T-cell (primary cell): ENCODE measurements around the gene SLC44A1. TPM values are rescaled to one million over a fixed set of nuclear protein-coding genes. Genes with fewer than 3 reads are reported as not detected.

Source experiments
- ATAC-seq, 4 experiments: fragments of 200-7000 bp in 3 of 4; fragments of 150-1000 bp in 1 of 4; cut with Tn5 transposase; replicated peaks in 1 of 4; 1 replicate in 3 of 4; 2 replicates in 1 of 4; pipeline ENCODE4 v1.10.0; 2021; ENCODE audit warnings: moderate library complexity in 3 of 4, mild to moderate bottlenecking in 2 of 4, moderate number of reproducible peaks in 1 of 4
- CTCF ChIA-PET, 2 donors: fragments of 300-600 bp; sonication (Branson Sonifier 250); formaldehyde crosslinking; loops; one replicate each; lab custom pipeline; 2022; ENCODE audit warnings: antibody characterized with exemption in 2 of 2; lab: Charles Lee
- POLR2A ChIA-PET, 2 donors: fragments of 300-600 bp; sonication (Branson Sonifier 250); formaldehyde crosslinking; loops; one replicate each; lab custom pipeline; 2022; ENCODE audit warnings: antibody characterized with exemption in 2 of 2; lab: Charles Lee
- DNase-seq, 35 experiments: peaks; one replicate each; pipeline versions ENCODE4 v3.0.0 to v3.0.0-alpha.2; 2013 to 2023
- H3K27ac ChIP-seq: one replicate; pipeline ENCODE4 v1.5.1; 2013; ENCODE audit warnings: low read length
- H3K27me3 ChIP-seq, 2 experiments: replicated peaks in 1 of 2; 1 replicate in 1 of 2; 2 replicates in 1 of 2; pipeline versions ENCODE4 v1.6.1 to v1.7.0; 2013; ENCODE audit warnings: low read length in 1 of 2, mixed read lengths in 1 of 2; ENCODE audit not compliant: control insufficient read depth in 2 of 2, insufficient read depth in 2 of 2; ENCODE audit errors: extremely low read depth in 1 of 2
- H3K36me3 ChIP-seq, 2 donors: 1 replicate in 1 of 2; 2 replicates in 1 of 2; pipeline versions ENCODE4 v1.6.1 to v1.7.0; 2013; ENCODE audit warnings: low read length in 1 of 2; ENCODE audit not compliant: control insufficient read depth in 2 of 2, insufficient read depth in 1 of 2; ENCODE audit errors: extremely low read depth in 1 of 2
- H3K4me1 ChIP-seq, 2 experiments: 1 replicate in 1 of 2; 2 replicates in 1 of 2; pipeline versions ENCODE4 v1.6.1 to v1.7.0; 2013; ENCODE audit warnings: low read length in 2 of 2, mixed read lengths in 1 of 2; ENCODE audit not compliant: insufficient read depth in 2 of 2, control insufficient read depth in 1 of 2; ENCODE audit errors: extremely low read depth in 1 of 2
- H3K4me3 ChIP-seq, 2 donors: 1 replicate in 1 of 2; 2 replicates in 1 of 2; pipeline versions ENCODE4 v1.5.1 to v1.7.0; 2013; ENCODE audit warnings: mild to moderate bottlenecking in 2 of 2, low read length in 1 of 2, moderate library complexity in 1 of 2; ENCODE audit not compliant: control insufficient read depth in 1 of 2; ENCODE audit errors: extremely low read depth in 1 of 2
- H3K9me3 ChIP-seq: 2 replicates; pipeline ENCODE4 v1.7.0; 2013
- H3K27ac Mint-ChIP-seq, 2 donors: one replicate each; pipeline ENCODE4 v1.8.0; 2020 to 2021; ENCODE audit warnings: mild to moderate bottlenecking in 2 of 2, mixed read lengths in 2 of 2
- H3K27me3 Mint-ChIP-seq, 2 donors: one replicate each; pipeline ENCODE4 v1.8.0; 2021 to 2022; ENCODE audit warnings: mixed read lengths in 2 of 2
- H3K36me3 Mint-ChIP-seq: one replicate; pipeline ENCODE4 v1.8.0; 2021; ENCODE audit warnings: mixed read lengths
- H3K4me1 Mint-ChIP-seq, 3 donors: one replicate each; pipeline ENCODE4 v1.8.0; 2020 to 2022; ENCODE audit warnings: mixed read lengths in 3 of 3, mild to moderate bottlenecking in 1 of 3
- H3K4me3 Mint-ChIP-seq, 3 donors: one replicate each; pipeline ENCODE4 v1.8.0; 2020 to 2022; ENCODE audit warnings: mild to moderate bottlenecking in 3 of 3, mixed read lengths in 3 of 3, moderate library complexity in 3 of 3
- H3K9me3 Mint-ChIP-seq, 3 donors: one replicate each; pipeline ENCODE4 v1.8.0; 2020 to 2022; ENCODE audit warnings: mixed read lengths in 3 of 3
- WGBS: methylation state at CpG from one replicate; pipeline ENCODE4 v1.1.5; 2013; ENCODE audit warnings: missing lambda C conversion rate; ENCODE audit not compliant: insufficient coverage; 5-methylcytosine and 5-hydroxymethylcytosine counted together
- total RNA-seq, 35 experiments: library from RNA in 6 of 35; stranded (reverse) in 6 of 35; fragments of 120-200 nt in 1 of 35; gene quantifications; one replicate each; pipeline versions ENCODE4 v1.2.1 to v1.2.4 and lab custom pipeline; 2013 to 2026

Gene SLC44A1
- total RNA-seq, 5 donors from 2014 or later (not counting 1 experiment from before 2014, with no cell fraction given): 7.3 to 10.2 (median 9.4) TPM

GRCh38 chr9:105223544-105224140, 20.8 kb upstream of the SLC44A1 start:
- ChIA-PET POLR2A (no interaction called here), CTCF (interaction anchor here in 1 of 2 donors (0.6 kb wide), 1 partner anchor 283 kb away, joined by 5 read pairs; no protein-coding TSS in a partner anchor)
- Histone ChIP-seq H3K27ac (no peak overlapping the region), H3K4me3 (no peak overlapping the region), H3K9me3 (peaks cover 4% of the 10 kb centered on the region), H3K27me3 (no peaks in the 10 kb centered on the region), H3K36me3 (no peaks in the 10 kb centered on the region), H3K4me1 (no peaks in the 10 kb centered on the region)
- no peak for DNase-seq
- no peak for ATAC-seq
- H3K27me3 Mint-ChIP-seq: peaks cover 3 to 11% of the 10 kb centered on the region in 2 donors
- H3K36me3 Mint-ChIP-seq: peaks cover 12% of the 10 kb centered on the region
- H3K9me3 Mint-ChIP-seq: peaks cover 19 to 31% (median 24%) of the 10 kb centered on the region in 3 donors
- no peak overlapping the region for H3K4me3 Mint-ChIP-seq
- no peaks in the 10 kb centered on the region for H3K4me1 Mint-ChIP-seq
- no peak overlapping the region for H3K27ac Mint-ChIP-seq
- WGBS: no CpG with 5 or more reads among the region's 2 CpGs

- H3K36me3 ChIP-seq: no peaks in the 10 kb centered on the region
- H3K4me3 ChIP-seq: no peak overlapping the region
- ChIA-PET CTCF (no interaction called here), POLR2A (interaction anchor here in 1 of 2 donors (0.6 kb wide), 1 partner anchor 21 kb away, joined by 3 read pairs; no protein-coding TSS in a partner anchor)
- Mint-ChIP-seq H3K27me3 (peaks cover 12 to 14% of the 10 kb centered on the region in 2 donors), H3K36me3 (peaks cover 12% of the 10 kb centered on the region), H3K4me1 (no peaks in the 10 kb centered on the region), H3K9me3 (peaks cover 19 to 31% (median 24%) of the 10 kb centered on the region in 3 donors), H3K4me3 (no peak overlapping the region), H3K27ac (no peak overlapping the region)
- DNase-seq (no peak), ATAC-seq (no peak)
- no peaks in the 10 kb centered on the region for H3K4me1 ChIP-seq
- H3K9me3 ChIP-seq: peaks cover 4% of the 10 kb centered on the region
- H3K27me3 ChIP-seq: no peaks in the 10 kb centered on the region
- H3K27ac ChIP-seq: no peak overlapping the region
These were observed 18.4 kb upstream of the SLC44A1 start for GRCh38 chr9:105226055-105226454.

- no peaks in the 10 kb centered on the region for H3K9me3 Mint-ChIP-seq
These were observed 12.2 kb upstream of the SLC44A1 start for GRCh38 chr9:105232207-105232606.

GRCh38 chr9:105233873-105234272, 10.6 kb upstream of the SLC44A1 start:
- Mint-ChIP-seq H3K27me3 (peaks cover 5 to 14% of the 10 kb centered on the region in 2 donors), H3K4me1 (no peaks in the 10 kb centered on the region), H3K27ac (no peak overlapping the region), H3K4me3 (no peak overlapping the region), H3K9me3 (no peaks in the 10 kb centered on the region), H3K36me3 (no peaks in the 10 kb centered on the region)
- DNase-seq (no peak), ATAC-seq (no peak)
- Histone ChIP-seq H3K9me3 (no peaks in the 10 kb centered on the region), H3K4me3 (no peak overlapping the region), H3K4me1 (no peaks in the 10 kb centered on the region), H3K27ac (no peak overlapping the region), H3K36me3 (no peaks in the 10 kb centered on the region), H3K27me3 (peaks cover 0 to 12% of the 10 kb centered on the region in 2 experiments)
- ChIA-PET CTCF (no interaction called here), POLR2A (no interaction called here)

More at GRCh38 chr9:105232207-105232606, 12.2 kb upstream of the SLC44A1 start:
- no peak overlapping the region for H3K27ac ChIP-seq
- no peaks in the 10 kb centered on the region for H3K36me3 ChIP-seq
- Mint-ChIP-seq H3K36me3 (no peaks in the 10 kb centered on the region), H3K4me3 (no peak overlapping the region), H3K4me1 (no peaks in the 10 kb centered on the region), H3K27me3 (peaks cover 5 to 13% of the 10 kb centered on the region in 2 donors), H3K27ac (no peak overlapping the region)
- H3K4me1 ChIP-seq: no peaks in the 10 kb centered on the region
- POLR2A ChIA-PET: no interaction called here
- H3K9me3 ChIP-seq: no peaks in the 10 kb centered on the region
- ATAC-seq: no peak
- peaks cover 0 to 8% of the 10 kb centered on the region in 2 experiments for H3K27me3 ChIP-seq
- no peak for DNase-seq
- no peak overlapping the region for H3K4me3 ChIP-seq
- CTCF ChIA-PET: no interaction called here

- no peaks in the 10 kb centered on the region for H3K36me3 ChIP-seq
- peaks cover 0 to 15% of the 10 kb centered on the region in 2 experiments for H3K27me3 ChIP-seq
- H3K4me3 Mint-ChIP-seq: no peak overlapping the region
These were observed 8.2 kb upstream of the SLC44A1 start for GRCh38 chr9:105236261-105236660.

GRCh38 chr9:105237246-105237645, 7.2 kb upstream of the SLC44A1 start:
- CTCF ChIA-PET: interaction anchor here in 1 of 2 donors (0.8 kb wide), 1 partner anchor 159 kb away, joined by 3 read pairs; no protein-coding TSS in a partner anchor
- H3K4me1 Mint-ChIP-seq: peaks cover 0 to 3% (median 0%) of the 10 kb centered on the region in 3 donors
- H3K27me3 Mint-ChIP-seq: peaks cover 11 to 19% of the 10 kb centered on the region in 2 donors
- Histone ChIP-seq H3K4me1 (no peaks in the 10 kb centered on the region), H3K4me3 (no peak overlapping the region), H3K27ac (no peak overlapping the region), H3K27me3 (peaks cover 0 to 10% of the 10 kb centered on the region in 2 experiments), H3K9me3 (no peaks in the 10 kb centered on the region), H3K36me3 (no peaks in the 10 kb centered on the region)
- H3K4me3 Mint-ChIP-seq: no peak overlapping the region
- H3K27ac Mint-ChIP-seq: no peak overlapping the region
- POLR2A ChIA-PET: no interaction called here
- DNase-seq (no peak), ATAC-seq (no peak)
- 92% methylated on average over 2 of the region's 3 CpGs for WGBS
- no peaks in the 10 kb centered on the region for H3K36me3 Mint-ChIP-seq
- H3K9me3 Mint-ChIP-seq: no peaks in the 10 kb centered on the region

More at GRCh38 chr9:105236261-105236660, 8.2 kb upstream of the SLC44A1 start:
- no peaks in the 10 kb centered on the region for H3K9me3 ChIP-seq
- Mint-ChIP-seq H3K9me3 (no peaks in the 10 kb centered on the region), H3K27ac (no peak overlapping the region), H3K27me3 (peaks cover 11 to 16% of the 10 kb centered on the region in 2 donors), H3K36me3 (no peaks in the 10 kb centered on the region), H3K4me1 (no peaks in the 10 kb centered on the region)
- H3K27ac ChIP-seq: no peak overlapping the region
- DNase-seq: no peak
- H3K4me1 ChIP-seq: no peaks in the 10 kb centered on the region
- H3K4me3 ChIP-seq: no peak overlapping the region
- CTCF ChIA-PET: no interaction called here
- POLR2A ChIA-PET: no interaction called here
- no CpG with 5 or more reads among the region's 1 CpG for WGBS
- no peak for ATAC-seq
